ENCODE measurements around the gene ASB15. TPM values are rescaled to one million over a fixed set of nuclear protein-coding genes. Genes with fewer than 3 reads are reported as not detected.

Gene ASB15
- total and polyA plus RNA-seq, 2 of the 8 experiments (the other 6 are each of a cell fraction or from before 2014, with no cell fraction given) = not detected

GRCh38 chr7:123641901-123642300, 40.3 kb downstream of the ASB15 start:
- Histone ChIP-seq H3K4me1 (replicated peaks in 1 of 4; ENCODE audit: control insufficient read depth in 3 of 4, insufficient read depth in 4 of 4, low read length in 3 of 4) (peaks cover 3 to 10% (median 9%) of the 10 kb centered on the region in 4 experiments; a peak in 6 of 7 replicates), H2BK15ac (ENCODE audit: low read length) (no peak overlapping the region), H2BK120ac (replicated peaks; ENCODE audit: low read depth, low read length) (no peak overlapping the region), H4K20me1 (replicated peaks in 1 of 2; ENCODE audit: control insufficient read depth in 1 of 2, insufficient read depth in 2 of 2, low read length in 2 of 2) (no peaks in the 10 kb centered on the region), H3K9me3 (ENCODE audit: insufficient read depth in 2 of 2, low read depth in 1 of 2, low read length in 1 of 2) (no peaks in the 10 kb centered on the region), H3K79me1 (ENCODE audit: low read depth, low read length) (no peaks in the 10 kb centered on the region), H3K79me2 (ENCODE audit: control insufficient read depth in 1 of 2, insufficient read depth in 2 of 2, low read length in 2 of 2) (no peaks in the 10 kb centered on the region), H2BK12ac (ENCODE audit: low read depth, low read length) (no peak overlapping the region), H3K14ac (ENCODE audit: insufficient read length) (no peak overlapping the region), H2AFZ (ENCODE audit: low read length) (no peak overlapping the region), H2AK5ac (ENCODE audit: low read depth, low read length) (no peak overlapping the region), H3K9ac (replicated peaks in 1 of 4; ENCODE audit: extremely low read depth in 1 of 4, low read depth in 3 of 4, low read length in 3 of 4) (no peak overlapping the region), H3K4me2 (ENCODE audit: insufficient read depth in 1 of 2, low read depth in 2 of 2, low read length in 2 of 2) (no peak overlapping the region), H3K27ac (ENCODE audit: low read depth, low read length) (no peak overlapping the region), H3K4me3 (ENCODE audit: extremely low read depth in 1 of 4, insufficient read depth in 2 of 4, low read depth in 3 of 4, low read length in 4 of 4) (no peak overlapping the region), H2BK20ac (ENCODE audit: low read length) (no peak overlapping the region), H3K27me3 (replicated peaks in 1 of 4; ENCODE audit: control insufficient read depth in 3 of 4, extremely low read depth in 1 of 4, insufficient read depth in 3 of 4, low read length in 3 of 4) (no peaks in the 10 kb centered on the region), H2BK5ac (ENCODE audit: low read depth, low read length) (no peak overlapping the region), H4K5ac (ENCODE audit: insufficient read length, low read depth, low read length) (no peak overlapping the region), H3K36me3 (ENCODE audit: control insufficient read depth in 2 of 4, insufficient read depth in 4 of 4, low read length in 3 of 4) (no peaks in the 10 kb centered on the region), H4K8ac (ENCODE audit: extremely low read depth, insufficient read depth, low read length) (no peak overlapping the region), H3K4ac (replicated peaks; ENCODE audit: insufficient read length, low read depth, low read length) (no peak overlapping the region), H3K23me2 (ENCODE audit: low read depth, low read length) (no peaks in the 10 kb centered on the region), H3K56ac (replicated peaks; ENCODE audit: insufficient read length, low read depth, low read length) (no peak overlapping the region), H3K23ac (ENCODE audit: insufficient read length) (no peak overlapping the region), H3K18ac (ENCODE audit: extremely low read depth, low read length) (no peak overlapping the region), H4K91ac (replicated peaks; ENCODE audit: insufficient read length, low read length) (no peak overlapping the region)
- ChIA-PET CTCF (ENCODE audit: partially characterized antibody) (interaction anchor here (0.5 kb wide), 1 partner anchor 14 kb away, joined by 3 read pairs; the partner anchor contains the start of gene LMOD2), POLR2A (ENCODE audit: partially characterized antibody) (no interaction called here)
- DNase-seq (ENCODE audit: low read depth in 1 of 2, low spot score in 2 of 2) (no peak), FAIRE-seq (no peak)
- TF ChIP-seq CHD2 (IDR thresholded peaks at IDR 0.05; ENCODE audit: low read length) (no peak), TEAD4 (IDR thresholded peaks at IDR 0.05; ENCODE audit: low read depth, low read length) (no peak), POLR2A (IDR thresholded peaks at IDR 0.05; ENCODE audit: control extremely low read depth in 1 of 2, low read depth in 2 of 2, low read length in 2 of 2) (no peak), MAX (IDR thresholded peaks at IDR 0.05) (no peak), TAF1 (IDR thresholded peaks at IDR 0.05; ENCODE audit: low read depth, low read length) (no peak), MAFK (IDR thresholded peaks at IDR 0.05; ENCODE audit: low read depth, low read length) (no peak), NRF1 (IDR thresholded peaks at IDR 0.05; ENCODE audit: low read depth, low read length) (no peak), RXRA (IDR thresholded peaks at IDR 0.05; ENCODE audit: insufficient read depth, low read depth, low read length) (no peak), POU5F1 (IDR thresholded peaks at IDR 0.05; ENCODE audit: low read depth, low read length) (no peak)
- TF ChIP-seq, protein P1, sequence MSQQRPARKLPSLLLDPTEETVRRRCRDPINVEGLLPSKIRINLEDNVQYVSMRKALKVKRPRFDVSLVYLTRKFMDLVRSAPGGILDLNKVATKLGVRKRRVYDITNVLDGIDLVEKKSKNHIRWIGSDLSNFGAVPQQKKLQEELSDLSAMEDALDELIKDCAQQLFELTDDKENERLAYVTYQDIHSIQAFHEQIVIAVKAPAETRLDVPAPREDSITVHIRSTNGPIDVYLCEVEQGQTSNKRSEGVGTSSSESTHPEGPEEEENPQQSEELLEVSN (IDR thresholded peaks at IDR 0.05) = no peak
- WGBS, 2 experiments (ENCODE audit: extremely low coverage in 1 of 2, insufficient coverage in 1 of 2, insufficient read length in 1 of 2, insufficient replicate concordance in 2 of 2, low coverage in 1 of 2, low lambda C conversion rate in 2 of 2, missing lambda C conversion rate in 1 of 2) = 82% methylated on average over 5 of the region's 5 CpGs; no CpG with 5 or more reads in 1 of the 2 experiments
